ENCODE data around the gene DERL3. TPM values are rescaled to one million over a fixed set of nuclear protein-coding genes. Genes with fewer than 3 reads are reported as not detected.

DERL3 gene
- total RNA-seq, 1 experiment from 2014 or later, result 1.0 TPM

DNA sequence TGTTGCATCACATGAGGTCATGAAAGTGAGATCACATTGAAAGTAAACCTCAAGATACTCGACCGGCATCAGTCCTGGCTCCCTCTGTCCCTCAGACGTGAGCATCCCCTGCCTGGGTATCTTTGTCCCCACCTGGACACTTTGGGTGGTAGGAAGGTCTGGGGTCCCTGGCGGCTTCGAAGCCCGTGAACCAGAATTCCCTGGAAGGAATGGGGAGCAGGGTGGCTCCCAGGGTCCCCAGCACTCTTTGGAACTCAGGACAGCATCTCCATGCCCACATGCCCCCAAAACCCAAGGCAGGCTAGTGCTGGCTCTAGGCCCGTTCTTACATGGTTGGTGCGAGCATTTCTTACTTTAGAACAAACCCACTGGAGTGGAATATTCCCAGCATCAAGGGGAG, 7.5 kb downstream of the DERL3 start:
- Histone ChIP-seq H3K4me1 (ENCODE audit: control insufficient read depth, insufficient read depth, low read length) (no peaks in the 10 kb centered on the region), H3K9me3 (ENCODE audit: control insufficient read depth, insufficient read depth, low read depth, low read length) (no peaks in the 10 kb centered on the region), H3K36me3 (ENCODE audit: control insufficient read depth, insufficient read depth, low read length) (no peaks in the 10 kb centered on the region), H3K27me3 (ENCODE audit: control insufficient read depth, insufficient read depth, low read length) (no peaks in the 10 kb centered on the region), H3K27ac (ENCODE audit: low read length) (no peak overlapping the region), H3K4me3 (ENCODE audit: low read depth in 2 of 2, low read length in 2 of 2) (no peak overlapping the region)
- POLR2A ChIA-PET, result no interaction called here
- TF ChIP-seq, protein P1, sequence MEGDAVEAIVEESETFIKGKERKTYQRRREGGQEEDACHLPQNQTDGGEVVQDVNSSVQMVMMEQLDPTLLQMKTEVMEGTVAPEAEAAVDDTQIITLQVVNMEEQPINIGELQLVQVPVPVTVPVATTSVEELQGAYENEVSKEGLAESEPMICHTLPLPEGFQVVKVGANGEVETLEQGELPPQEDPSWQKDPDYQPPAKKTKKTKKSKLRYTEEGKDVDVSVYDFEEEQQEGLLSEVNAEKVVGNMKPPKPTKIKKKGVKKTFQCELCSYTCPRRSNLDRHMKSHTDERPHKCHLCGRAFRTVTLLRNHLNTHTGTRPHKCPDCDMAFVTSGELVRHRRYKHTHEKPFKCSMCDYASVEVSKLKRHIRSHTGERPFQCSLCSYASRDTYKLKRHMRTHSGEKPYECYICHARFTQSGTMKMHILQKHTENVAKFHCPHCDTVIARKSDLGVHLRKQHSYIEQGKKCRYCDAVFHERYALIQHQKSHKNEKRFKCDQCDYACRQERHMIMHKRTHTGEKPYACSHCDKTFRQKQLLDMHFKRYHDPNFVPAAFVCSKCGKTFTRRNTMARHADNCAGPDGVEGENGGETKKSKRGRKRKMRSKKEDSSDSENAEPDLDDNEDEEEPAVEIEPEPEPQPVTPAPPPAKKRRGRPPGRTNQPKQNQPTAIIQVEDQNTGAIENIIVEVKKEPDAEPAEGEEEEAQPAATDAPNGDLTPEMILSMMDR (IDR thresholded peaks at IDR 0.05), result no peak
- TF ChIP-seq SIN3A (IDR thresholded peaks at IDR 0.05; ENCODE audit: borderline replicate concordance, insufficient read depth, low read depth, low read length), result no peak
- TF ChIP-seq TCF7L2 (IDR thresholded peaks at IDR 0.05; ENCODE audit: low read depth, low read length), result no peak
- TF ChIP-seq, protein P2, sequence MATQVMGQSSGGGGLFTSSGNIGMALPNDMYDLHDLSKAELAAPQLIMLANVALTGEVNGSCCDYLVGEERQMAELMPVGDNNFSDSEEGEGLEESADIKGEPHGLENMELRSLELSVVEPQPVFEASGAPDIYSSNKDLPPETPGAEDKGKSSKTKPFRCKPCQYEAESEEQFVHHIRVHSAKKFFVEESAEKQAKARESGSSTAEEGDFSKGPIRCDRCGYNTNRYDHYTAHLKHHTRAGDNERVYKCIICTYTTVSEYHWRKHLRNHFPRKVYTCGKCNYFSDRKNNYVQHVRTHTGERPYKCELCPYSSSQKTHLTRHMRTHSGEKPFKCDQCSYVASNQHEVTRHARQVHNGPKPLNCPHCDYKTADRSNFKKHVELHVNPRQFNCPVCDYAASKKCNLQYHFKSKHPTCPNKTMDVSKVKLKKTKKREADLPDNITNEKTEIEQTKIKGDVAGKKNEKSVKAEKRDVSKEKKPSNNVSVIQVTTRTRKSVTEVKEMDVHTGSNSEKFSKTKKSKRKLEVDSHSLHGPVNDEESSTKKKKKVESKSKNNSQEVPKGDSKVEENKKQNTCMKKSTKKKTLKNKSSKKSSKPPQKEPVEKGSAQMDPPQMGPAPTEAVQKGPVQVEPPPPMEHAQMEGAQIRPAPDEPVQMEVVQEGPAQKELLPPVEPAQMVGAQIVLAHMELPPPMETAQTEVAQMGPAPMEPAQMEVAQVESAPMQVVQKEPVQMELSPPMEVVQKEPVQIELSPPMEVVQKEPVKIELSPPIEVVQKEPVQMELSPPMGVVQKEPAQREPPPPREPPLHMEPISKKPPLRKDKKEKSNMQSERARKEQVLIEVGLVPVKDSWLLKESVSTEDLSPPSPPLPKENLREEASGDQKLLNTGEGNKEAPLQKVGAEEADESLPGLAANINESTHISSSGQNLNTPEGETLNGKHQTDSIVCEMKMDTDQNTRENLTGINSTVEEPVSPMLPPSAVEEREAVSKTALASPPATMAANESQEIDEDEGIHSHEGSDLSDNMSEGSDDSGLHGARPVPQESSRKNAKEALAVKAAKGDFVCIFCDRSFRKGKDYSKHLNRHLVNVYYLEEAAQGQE (IDR thresholded peaks at IDR 0.05; ENCODE audit: insufficient read depth in 1 of 2, low read depth in 2 of 2, low read length in 1 of 2), result no peak
- no peak for TF ChIP-seq POLR2AphosphoS5 (IDR thresholded peaks at IDR 0.05; ENCODE audit: low read depth, low read length)
- no TSS peak for BruUV-seq (replicated peaks)
- ATAC-seq, result no peak
- intact Hi-C loops (cut with micrococcal nuclease; ENCODE audit: unreplicated experiment) (no loop called here), in situ Hi-C loops (cut with HindIII; ENCODE audit: low pct_unique_long_range_greater_than_20kb, low sequenced_read_pairs) (no loop called here)
- CTCF ChIA-PET, result interaction anchor here (0.6 kb wide), 1 partner anchor 62 kb away, joined by 3 read pairs; no protein-coding TSS in a partner anchor
- DNase-seq (ENCODE audit: low read depth, low spot score), result no peak

DNA sequence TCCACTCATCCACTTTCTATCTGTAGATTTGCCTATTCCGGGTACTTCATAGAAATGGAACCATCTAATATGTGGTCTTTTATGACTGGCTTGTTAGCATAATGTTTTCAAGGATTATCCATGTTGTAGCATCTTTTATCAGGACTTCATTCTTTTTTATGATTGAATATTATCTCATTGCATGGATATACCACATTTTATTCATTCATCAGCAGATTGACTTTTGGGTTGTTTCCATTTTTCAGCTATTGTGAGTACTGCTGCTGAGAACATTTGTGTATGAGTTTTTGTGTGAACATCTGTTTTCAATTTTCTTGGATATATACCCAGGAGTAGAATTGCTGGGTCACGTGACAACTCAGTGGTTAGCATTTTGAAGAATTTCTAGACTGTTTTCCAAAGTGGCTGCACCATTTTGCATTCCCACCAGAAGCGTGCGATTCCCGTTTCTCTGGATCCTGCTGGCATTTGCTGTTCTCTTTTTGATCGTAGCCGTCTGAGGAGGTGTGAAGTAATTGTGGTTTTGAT, 8.9 kb downstream of the DERL3 start:
- Histone ChIP-seq H3K4me3 (ENCODE audit: low read depth in 2 of 2, low read length in 2 of 2) (no peak overlapping the region), H3K4me1 (ENCODE audit: control insufficient read depth, insufficient read depth, low read length) (no peaks in the 10 kb centered on the region), H3K27ac (ENCODE audit: low read length) (no peak overlapping the region), H3K9me3 (ENCODE audit: control insufficient read depth, insufficient read depth, low read depth, low read length) (no peaks in the 10 kb centered on the region), H3K27me3 (ENCODE audit: control insufficient read depth, insufficient read depth, low read length) (no peaks in the 10 kb centered on the region), H3K36me3 (ENCODE audit: control insufficient read depth, insufficient read depth, low read length) (no peaks in the 10 kb centered on the region)
- POLR2A ChIA-PET, result no interaction called here
- no TSS peak for BruUV-seq (replicated peaks)
- ATAC-seq (no peak), DNase-seq (ENCODE audit: low read depth, low spot score) (no peak)
- CTCF ChIA-PET, result no interaction called here
- in situ Hi-C loops (cut with HindIII; ENCODE audit: low pct_unique_long_range_greater_than_20kb, low sequenced_read_pairs), result no loop called here
- TF ChIP-seq SIN3A (IDR thresholded peaks at IDR 0.05; ENCODE audit: borderline replicate concordance, insufficient read depth, low read depth, low read length) (no peak), TCF7L2 (IDR thresholded peaks at IDR 0.05; ENCODE audit: low read depth, low read length) (no peak), POLR2AphosphoS5 (IDR thresholded peaks at IDR 0.05; ENCODE audit: low read depth, low read length) (no peak)
- TF ChIP-seq, protein P1 (IDR thresholded peaks at IDR 0.05), result no peak
- TF ChIP-seq, protein P2 (IDR thresholded peaks at IDR 0.05; ENCODE audit: insufficient read depth in 1 of 2, low read depth in 2 of 2, low read length in 1 of 2), result no peak
- intact Hi-C loops (cut with micrococcal nuclease; ENCODE audit: unreplicated experiment), result no loop called here
